Peyer's patch (tissue), 4 donors: ENCODE measurements around the gene VRK2. TPM values are rescaled to one million over a fixed set of nuclear protein-coding genes. Genes with fewer than 3 reads are reported as not detected.

Experiments used
- DNase-seq, 3 donors: peaks; one replicate each; pipeline ENCODE4 v3.0.0-alpha.2; 2017 to 2019
- H3K27ac ChIP-seq, 4 donors: fragments of 200-600 bp; sonication (generic); one replicate each; pipeline ENCODE4 v1.5.1; 2016 to 2019
- H3K27me3 ChIP-seq, 2 donors: fragments of 200-600 bp; sonication (generic); one replicate each; pipeline ENCODE4 v1.5.1; 2019
- H3K36me3 ChIP-seq, 3 donors: fragments of 200-600 bp; sonication (generic); one replicate each; pipeline ENCODE4 v1.5.1; 2016 to 2019
- H3K4me1 ChIP-seq, 4 donors: fragments of 200-600 bp; sonication (generic); one replicate each; pipeline ENCODE4 v1.5.1; 2016 to 2019
- H3K4me3 ChIP-seq, 4 donors: fragments of 200-600 bp; sonication (generic); 1 replicate in 3 of 4; 2 replicates in 1 of 4; pipeline ENCODE4 v1.5.1; 2016 to 2019; ENCODE audit warnings: mild to moderate bottlenecking in 1 of 4
- H3K9me3 ChIP-seq, 4 donors: fragments of 200-600 bp; sonication (generic); one replicate each; pipeline ENCODE4 v1.5.1; 2016 to 2019; ENCODE audit warnings: mild to moderate bottlenecking in 1 of 4
- POLR2A ChIP-seq, 2 donors: fragments of 450-650 bp; IDR thresholded peaks; one replicate each; pipeline ENCODE4 v1.5.1; 2017; ENCODE audit warnings: antibody characterized with exemption in 2 of 2, mild to moderate bottlenecking in 2 of 2, moderate library complexity in 2 of 2
- total RNA-seq, 4 donors: library from RNA; depleted of rRNA; stranded (reverse); fragments of >200 nt; gene quantifications; one replicate each; pipeline ENCODE4 v1.1.0, GENCODE V29; 2016
- TF ChIP-seq, protein P1 (sequence below), 6 experiments: fragments of 450-650 bp in 4 of 6; fragments of 200-600 bp in 2 of 6; sonication (generic) in 1 of 6; IDR thresholded peaks; one replicate each; pipeline ENCODE4 v1.5.1; 2017 to 2019; ENCODE audit warnings: antibody characterized with exemption in 6 of 6, mild to moderate bottlenecking in 3 of 6, moderate library complexity in 1 of 6

The VRK2 gene
- total RNA-seq, result 10 to 100 TPM in 3 of 4 donors, 1 to 10 TPM in 1; 5.7 to 17.3 (median 10.6) TPM

DNA sequence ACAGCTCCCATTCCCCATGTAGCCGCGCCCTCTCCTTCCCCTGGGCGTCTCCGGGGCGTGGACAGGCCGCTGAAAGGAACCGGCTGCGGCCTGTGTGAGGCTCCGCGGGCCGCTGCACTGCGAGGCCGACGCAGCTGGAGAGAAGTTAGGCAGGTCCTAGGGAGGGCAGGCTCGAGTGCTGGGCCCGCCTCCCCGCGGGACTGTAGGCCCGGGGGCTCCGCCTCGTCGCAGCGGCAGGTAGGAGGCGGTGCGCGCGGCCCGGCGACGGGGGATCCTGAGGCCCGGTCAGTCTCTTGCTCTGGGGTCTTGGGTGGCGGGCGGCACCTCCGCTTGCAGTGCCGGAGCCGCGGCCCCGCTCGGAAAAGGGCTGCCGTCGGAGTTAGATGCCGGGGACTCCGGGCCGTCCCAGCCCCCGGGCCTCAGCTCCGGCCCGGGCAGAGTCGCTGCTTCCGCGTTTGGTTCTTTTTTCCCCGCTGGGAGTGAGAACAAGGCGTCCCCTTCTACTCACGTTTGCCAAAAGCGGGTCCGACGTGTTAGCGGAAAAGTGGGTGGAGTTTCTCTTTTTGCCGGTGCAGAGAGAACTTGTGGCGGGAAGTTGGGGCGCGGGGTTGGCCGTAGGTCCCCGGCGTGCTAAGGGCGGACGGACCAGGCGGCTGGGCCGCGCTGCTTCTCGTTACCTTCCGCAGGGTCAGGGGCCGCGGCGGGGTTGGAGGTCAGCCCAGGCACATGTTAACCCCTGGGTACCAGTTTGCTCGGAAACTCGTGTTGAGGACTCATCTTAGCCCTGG lies at the start of gene VRK2:
Gene VRK2 (plus strand): TSS at position 222 of the 788 bp plus-strand sequence. CDS start 2,026 bp downstream, outside the sequence.
- DNase-seq, result peak; percentile 85 to 95 (median 90)
- Histone ChIP-seq H3K27me3 (no peaks in the 10 kb centered on the region), H3K4me1 (peaks cover 0 to 9% (median 0%) of the 10 kb centered on the region in 4 donors), H3K36me3 (no peaks in the 10 kb centered on the region), H3K27ac (peak within 1 kb of the TSS; percentile 88 to 95 (median 94)), H3K9me3 (no peaks in the 10 kb centered on the region), H3K4me3 (peak within 1 kb of the TSS; percentile 61 to 81 (median 78))
- peak; percentile 58 to 71 for TF ChIP-seq POLR2A (IDR thresholded peaks at IDR 0.05)
- TF ChIP-seq, protein P1, sequence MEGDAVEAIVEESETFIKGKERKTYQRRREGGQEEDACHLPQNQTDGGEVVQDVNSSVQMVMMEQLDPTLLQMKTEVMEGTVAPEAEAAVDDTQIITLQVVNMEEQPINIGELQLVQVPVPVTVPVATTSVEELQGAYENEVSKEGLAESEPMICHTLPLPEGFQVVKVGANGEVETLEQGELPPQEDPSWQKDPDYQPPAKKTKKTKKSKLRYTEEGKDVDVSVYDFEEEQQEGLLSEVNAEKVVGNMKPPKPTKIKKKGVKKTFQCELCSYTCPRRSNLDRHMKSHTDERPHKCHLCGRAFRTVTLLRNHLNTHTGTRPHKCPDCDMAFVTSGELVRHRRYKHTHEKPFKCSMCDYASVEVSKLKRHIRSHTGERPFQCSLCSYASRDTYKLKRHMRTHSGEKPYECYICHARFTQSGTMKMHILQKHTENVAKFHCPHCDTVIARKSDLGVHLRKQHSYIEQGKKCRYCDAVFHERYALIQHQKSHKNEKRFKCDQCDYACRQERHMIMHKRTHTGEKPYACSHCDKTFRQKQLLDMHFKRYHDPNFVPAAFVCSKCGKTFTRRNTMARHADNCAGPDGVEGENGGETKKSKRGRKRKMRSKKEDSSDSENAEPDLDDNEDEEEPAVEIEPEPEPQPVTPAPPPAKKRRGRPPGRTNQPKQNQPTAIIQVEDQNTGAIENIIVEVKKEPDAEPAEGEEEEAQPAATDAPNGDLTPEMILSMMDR (IDR thresholded peaks at IDR 0.05), result peak in 4 of 6 experiments; percentile 10 to 33 (median 17)

DNA sequence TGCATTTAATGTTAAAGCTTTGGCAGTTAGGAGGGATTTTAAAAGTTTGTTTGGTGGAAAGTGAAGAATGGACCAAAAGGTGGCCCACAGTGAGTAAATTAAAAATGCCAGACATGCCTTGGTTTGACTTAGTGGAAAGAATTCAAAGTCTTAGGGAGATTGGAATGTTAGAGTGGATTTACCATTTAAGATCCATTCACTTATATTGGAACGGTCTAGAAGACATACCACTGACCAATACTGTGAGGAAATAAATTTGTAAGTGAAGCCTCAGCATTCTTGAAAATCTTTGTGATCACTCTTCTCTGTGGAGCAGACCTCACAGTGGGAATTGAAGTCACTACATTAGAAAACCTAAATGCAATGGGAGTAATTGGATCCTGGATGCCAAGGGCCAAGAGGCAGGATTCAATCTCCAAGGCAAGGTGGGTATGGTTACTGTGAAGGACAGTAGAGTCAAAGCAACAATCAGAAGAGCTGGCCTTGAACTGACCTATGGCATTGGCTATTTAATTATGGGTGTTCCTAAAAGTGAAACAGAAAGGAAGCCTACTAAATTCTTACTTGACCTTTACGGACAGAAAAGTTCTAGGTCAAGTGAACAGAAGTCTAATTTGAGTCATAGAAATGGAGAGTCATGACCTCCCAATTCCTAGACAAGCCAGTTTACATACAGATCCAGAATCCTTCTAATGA lies 40.2 kb upstream of the VRK2 start:
- Histone ChIP-seq H3K4me1 (no peaks in the 10 kb centered on the region), H3K27ac (no peak overlapping the region), H3K4me3 (no peak overlapping the region), H3K36me3 (no peaks in the 10 kb centered on the region), H3K9me3 (no peaks in the 10 kb centered on the region), H3K27me3 (no peaks in the 10 kb centered on the region)
- TF ChIP-seq POLR2A (IDR thresholded peaks at IDR 0.05), result no peak
- TF ChIP-seq, protein P1 (IDR thresholded peaks at IDR 0.05), result no peak
- DNase-seq, result no peak

DNA sequence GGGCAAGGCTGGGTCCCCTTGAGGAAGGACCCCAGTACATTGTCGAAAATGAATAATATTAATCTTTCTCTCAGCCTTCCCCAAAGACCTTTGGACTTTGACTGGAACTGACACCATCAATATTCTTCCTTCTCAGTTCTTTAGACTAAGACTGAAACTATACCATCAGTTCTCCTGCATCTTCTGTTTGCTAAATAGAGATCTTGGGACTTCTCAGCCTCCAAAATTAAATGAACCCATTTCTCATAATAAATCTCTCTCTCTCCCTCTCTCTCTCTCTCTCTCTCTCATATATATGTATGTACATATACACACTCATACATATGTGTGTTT lies 39.7 kb upstream of the VRK2 start:
- no peaks in the 10 kb centered on the region for H3K4me1 ChIP-seq
- no peak overlapping the region for H3K27ac ChIP-seq
- H3K9me3 ChIP-seq, result no peaks in the 10 kb centered on the region
- H3K4me3 ChIP-seq, result no peak overlapping the region
- H3K36me3 ChIP-seq, result no peaks in the 10 kb centered on the region
- no peak for DNase-seq
- no peaks in the 10 kb centered on the region for H3K27me3 ChIP-seq
- no peak for TF ChIP-seq POLR2A (IDR thresholded peaks at IDR 0.05)
- TF ChIP-seq, protein P1 (IDR thresholded peaks at IDR 0.05), result no peak

DNA sequence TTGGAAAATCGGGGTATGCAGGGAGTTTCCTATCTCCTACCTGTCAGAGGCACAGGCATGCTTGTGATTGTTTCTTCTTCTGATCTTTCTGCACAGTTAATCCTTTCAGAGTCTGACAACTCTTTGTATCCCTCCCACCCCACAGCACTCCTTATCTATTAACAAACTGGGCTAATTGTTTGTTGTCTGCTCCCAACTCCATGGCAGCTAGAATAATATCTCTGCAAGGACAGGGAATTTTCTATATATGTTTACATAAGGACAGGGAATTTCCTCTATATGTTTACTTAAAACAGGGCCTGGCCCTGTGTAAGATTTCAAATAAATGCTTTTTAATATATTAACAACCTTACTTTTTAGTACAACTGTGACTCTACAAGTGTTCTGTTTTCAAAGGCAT lies 36.0 kb upstream of the VRK2 start:
- Histone ChIP-seq H3K36me3 (no peaks in the 10 kb centered on the region), H3K27me3 (no peaks in the 10 kb centered on the region), H3K4me3 (no peak overlapping the region), H3K9me3 (no peaks in the 10 kb centered on the region), H3K27ac (no peak overlapping the region), H3K4me1 (no peaks in the 10 kb centered on the region)
- DNase-seq, result no peak
- TF ChIP-seq, protein P1 (IDR thresholded peaks at IDR 0.05), result no peak
- TF ChIP-seq POLR2A (IDR thresholded peaks at IDR 0.05), result no peak

DNA sequence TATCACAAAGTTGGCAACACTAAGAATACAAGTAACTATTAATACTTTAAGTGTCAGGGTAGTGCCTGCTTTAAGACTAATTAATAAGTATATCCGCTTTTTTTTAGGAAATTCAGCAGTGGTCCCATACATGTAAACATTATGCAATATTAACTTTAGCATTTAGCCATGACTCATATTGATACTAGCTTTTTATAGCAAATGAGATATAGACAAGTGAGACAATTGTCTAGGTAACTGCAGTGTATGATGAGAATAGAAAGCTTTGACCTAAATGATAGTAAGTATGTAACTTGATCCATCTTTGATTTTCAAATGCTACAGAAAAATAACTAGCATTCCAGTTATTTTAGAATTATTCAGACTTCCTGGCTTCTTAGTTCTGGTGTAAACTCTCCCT lies 27.4 kb upstream of the VRK2 start:
- no peaks in the 10 kb centered on the region for H3K27me3 ChIP-seq
- H3K9me3 ChIP-seq, result no peaks in the 10 kb centered on the region
- H3K36me3 ChIP-seq, result no peaks in the 10 kb centered on the region
- TF ChIP-seq, protein P1 (IDR thresholded peaks at IDR 0.05), result no peak
- TF ChIP-seq POLR2A (IDR thresholded peaks at IDR 0.05), result no peak
- no peak for DNase-seq
- no peak overlapping the region for H3K27ac ChIP-seq
- no peak overlapping the region for H3K4me3 ChIP-seq
- no peaks in the 10 kb centered on the region for H3K4me1 ChIP-seq
